ENCODE measurements around the gene MZB1.
"Not testable (repeated sequence)": the region's sequence is repeated elsewhere in the genome, so short reads cannot be mapped to it uniquely, and the experiment has no call there.

Gene MZB1

GRCh38 chr5:139414581-139415130 lies 24.9 kb upstream of the MZB1 start:
- H3K27me3 ChIP-seq (replicated peaks; ENCODE audit: control insufficient read depth, insufficient read depth, low read length), result no peaks in the 10 kb centered on the region
- no peak overlapping the region for H3K4me3 ChIP-seq (replicated peaks; ENCODE audit: low read depth, low read length)
- H3K36me3 ChIP-seq (ENCODE audit: control insufficient read depth, insufficient read depth, low read length), result no peaks in the 10 kb centered on the region
- TF ChIP-seq CTCF (IDR thresholded peaks at IDR 0.05; ENCODE audit: insufficient read depth, low read length, poor library complexity, severe bottlenecking), result no peak
- no peak for DNase-seq (ENCODE audit: extremely low read depth, insufficient read length)

- H3K4me3 ChIP-seq (replicated peaks; ENCODE audit: low read depth, low read length), result no peak overlapping the region
- TF ChIP-seq CTCF (IDR thresholded peaks at IDR 0.05; ENCODE audit: insufficient read depth, low read length, poor library complexity, severe bottlenecking), result no peak
- DNase-seq (ENCODE audit: extremely low read depth, insufficient read length), result no peak
- no peaks in the 10 kb centered on the region for H3K27me3 ChIP-seq (replicated peaks; ENCODE audit: control insufficient read depth, insufficient read depth, low read length)
- no peaks in the 10 kb centered on the region for H3K36me3 ChIP-seq (ENCODE audit: control insufficient read depth, insufficient read depth, low read length)
Observed at GRCh38 chr5:139413963-139414362, 24.2 kb upstream of the MZB1 start.

GRCh38 chr5:139413153-139413552 lies 23.4 kb upstream of the MZB1 start:
- Histone ChIP-seq H3K4me3 (replicated peaks; ENCODE audit: low read depth, low read length) (no peak overlapping the region), H3K27me3 (replicated peaks; ENCODE audit: control insufficient read depth, insufficient read depth, low read length) (no peaks in the 10 kb centered on the region), H3K36me3 (ENCODE audit: control insufficient read depth, insufficient read depth, low read length) (no peaks in the 10 kb centered on the region)
- DNase-seq (ENCODE audit: extremely low read depth, insufficient read length), result no peak
- TF ChIP-seq CTCF (IDR thresholded peaks at IDR 0.05; ENCODE audit: insufficient read depth, low read length, poor library complexity, severe bottlenecking), result no peak

- no peak for DNase-seq (ENCODE audit: extremely low read depth, insufficient read length)
- H3K4me3 ChIP-seq (replicated peaks; ENCODE audit: low read depth, low read length), result no peak overlapping the region
- no peaks in the 10 kb centered on the region for H3K27me3 ChIP-seq (replicated peaks; ENCODE audit: control insufficient read depth, insufficient read depth, low read length)
- no peak for TF ChIP-seq CTCF (IDR thresholded peaks at IDR 0.05; ENCODE audit: insufficient read depth, low read length, poor library complexity, severe bottlenecking)
- no peaks in the 10 kb centered on the region for H3K36me3 ChIP-seq (ENCODE audit: control insufficient read depth, insufficient read depth, low read length)
Observed at GRCh38 chr5:139410993-139411828, 21.5 kb upstream of the MZB1 start.

GRCh38 chr5:139410121-139410992 lies 20.6 kb upstream of the MZB1 start:
- DNase-seq (ENCODE audit: extremely low read depth, insufficient read length), result no peak
- H3K27me3 ChIP-seq (replicated peaks; ENCODE audit: control insufficient read depth, insufficient read depth, low read length), result no peaks in the 10 kb centered on the region
- no peak for TF ChIP-seq CTCF (IDR thresholded peaks at IDR 0.05; ENCODE audit: insufficient read depth, low read length, poor library complexity, severe bottlenecking)
- no peaks in the 10 kb centered on the region for H3K36me3 ChIP-seq (ENCODE audit: control insufficient read depth, insufficient read depth, low read length)
- no peak overlapping the region for H3K4me3 ChIP-seq (replicated peaks; ENCODE audit: low read depth, low read length)

- DNase-seq (ENCODE audit: extremely low read depth, insufficient read length); H3K27me3 ChIP-seq (replicated peaks; ENCODE audit: control insufficient read depth, insufficient read depth, low read length); H3K36me3 ChIP-seq (ENCODE audit: control insufficient read depth, insufficient read depth, low read length); H3K4me3 ChIP-seq (replicated peaks; ENCODE audit: low read depth, low read length): not testable (repeated sequence)
Observed at GRCh38 chr5:139409116-139409515, 19.4 kb upstream of the MZB1 start.
